Hematopoietic multipotent progenitor cell (in vitro differentiated cells): Measurements from ENCODE around the gene PLCD1. TPM values are rescaled to one million over a fixed set of nuclear protein-coding genes. Genes with fewer than 3 reads are reported as not detected.
"Not testable (repeated sequence)": the region's sequence is repeated elsewhere in the genome, so short reads cannot be mapped to it uniquely, and the experiment has no call there.

ENCODE experiments used
- DNase-seq, 3 donors: peaks; one replicate each; pipeline ENCODE4 v3.0.0-alpha.2; 2011 to 2015; ENCODE audit warnings: low read depth in 2 of 3, low spot score in 2 of 3
- total RNA-seq: library from RNA; depleted of rRNA; stranded (reverse); fragments of >200 nt; gene quantifications from one replicate; pipeline ENCODE4 v1.2.3, GENCODE V29; 2012

PLCD1 gene
- total RNA-seq, 1 donor: 12.1 TPM

DNA sequence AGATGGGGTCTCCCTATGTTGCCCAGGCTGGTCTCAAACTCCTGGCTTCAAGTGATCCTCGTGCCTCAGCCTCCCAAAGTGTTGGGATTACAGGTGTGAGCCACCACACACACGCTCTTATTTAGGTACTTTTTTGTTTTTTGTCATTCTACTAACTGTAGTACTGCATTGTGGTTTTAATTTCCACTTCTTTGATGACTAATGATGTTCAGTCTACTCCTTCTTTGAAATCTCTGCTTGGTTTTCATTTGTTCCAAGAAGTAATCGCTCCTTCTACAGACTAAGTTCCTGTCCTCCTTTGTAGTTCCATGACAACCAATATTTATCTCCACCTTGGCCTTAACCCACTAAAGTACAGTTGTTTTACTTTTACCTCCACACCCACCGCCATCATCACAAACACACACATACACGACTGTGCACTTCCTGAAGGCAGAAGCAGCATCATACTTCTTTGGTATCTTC, 9.0 kb upstream of the PLCD1 start:
- DNase-seq: peak in 1 of 3 donors; percentile 48

DNA sequence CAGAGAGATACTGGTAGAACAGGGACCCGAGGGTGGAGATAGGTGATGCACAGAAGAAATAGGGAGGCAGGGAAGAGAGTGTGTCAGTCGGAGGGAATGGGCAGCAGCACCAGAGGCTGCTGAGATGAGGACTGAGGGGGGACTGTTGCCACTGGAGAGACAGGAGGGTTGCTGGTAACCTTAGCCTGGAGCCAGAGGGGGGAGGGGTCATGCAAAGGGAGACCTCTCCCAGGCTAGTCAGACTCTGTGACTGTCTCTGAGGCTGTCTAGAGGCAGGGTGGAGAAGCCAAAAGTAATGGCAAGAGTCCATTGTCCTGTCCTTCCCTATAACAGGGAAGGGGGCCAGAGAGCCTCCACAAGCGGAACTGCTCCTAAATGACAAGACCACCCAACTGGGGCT, 7.5 kb upstream of the PLCD1 start:
- DNase-seq: no peak

DNA sequence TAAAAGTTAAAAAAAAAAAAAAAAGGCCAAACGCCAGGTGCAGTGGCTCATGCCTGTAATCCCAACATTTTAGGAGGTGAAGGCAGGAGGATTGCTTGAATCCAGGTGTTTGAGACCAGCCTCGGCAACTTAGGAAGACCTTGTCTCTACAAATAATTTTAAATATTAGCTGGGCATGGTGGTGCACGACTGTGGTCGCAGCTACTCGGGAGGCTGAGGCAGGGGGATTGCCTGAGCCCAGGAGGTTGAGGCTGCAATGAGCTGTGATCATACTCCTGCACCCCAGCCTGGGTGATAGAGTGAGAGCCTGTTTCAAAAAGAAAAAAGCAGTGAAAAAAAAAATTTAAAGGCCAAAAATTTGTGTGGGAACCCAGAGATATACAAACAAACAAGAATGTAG, 6.8 kb upstream of the PLCD1 start:
- DNase-seq: no peak

DNA sequence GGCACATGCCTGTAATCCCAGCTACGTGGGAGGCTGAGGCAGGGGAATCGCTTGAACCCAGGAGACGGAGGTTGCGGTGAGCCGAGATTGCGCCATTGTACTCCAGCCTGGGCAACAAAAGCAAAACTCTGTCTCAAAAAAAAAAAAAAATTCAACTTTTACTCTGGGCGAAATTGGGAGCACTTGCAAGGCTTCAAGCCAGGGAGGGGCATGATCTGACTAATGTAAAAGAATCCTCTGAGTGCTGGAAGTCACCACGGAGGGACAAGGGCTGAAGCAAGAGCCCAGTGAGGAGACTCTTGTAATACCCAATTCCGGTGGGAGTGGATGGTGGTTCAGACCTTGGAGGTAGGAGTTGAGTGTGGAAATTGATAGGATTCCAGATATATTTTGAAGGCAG, 4.9 kb upstream of the PLCD1 start:
- DNase-seq: not testable (repeated sequence)

DNA sequence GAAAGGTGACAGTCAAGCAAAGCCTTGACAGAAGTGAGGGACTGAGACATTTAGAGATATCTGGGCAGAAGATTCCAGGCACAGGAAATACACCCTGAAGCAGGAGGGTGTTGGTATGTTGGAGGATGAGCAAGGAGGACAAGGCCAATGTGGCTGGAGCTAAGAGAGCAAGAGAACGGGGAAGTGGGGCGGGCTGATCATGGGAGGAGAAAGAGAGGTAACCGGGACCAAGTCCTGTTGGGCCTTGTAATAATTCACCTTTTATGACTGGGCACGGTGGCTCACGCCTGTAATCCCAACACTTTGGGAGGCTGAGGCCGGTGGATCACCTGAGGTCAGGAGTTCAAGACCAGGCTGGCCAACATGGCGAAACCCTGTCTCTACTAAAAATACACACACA, 4.1 kb upstream of the PLCD1 start:
- DNase-seq: not testable (repeated sequence)

DNA sequence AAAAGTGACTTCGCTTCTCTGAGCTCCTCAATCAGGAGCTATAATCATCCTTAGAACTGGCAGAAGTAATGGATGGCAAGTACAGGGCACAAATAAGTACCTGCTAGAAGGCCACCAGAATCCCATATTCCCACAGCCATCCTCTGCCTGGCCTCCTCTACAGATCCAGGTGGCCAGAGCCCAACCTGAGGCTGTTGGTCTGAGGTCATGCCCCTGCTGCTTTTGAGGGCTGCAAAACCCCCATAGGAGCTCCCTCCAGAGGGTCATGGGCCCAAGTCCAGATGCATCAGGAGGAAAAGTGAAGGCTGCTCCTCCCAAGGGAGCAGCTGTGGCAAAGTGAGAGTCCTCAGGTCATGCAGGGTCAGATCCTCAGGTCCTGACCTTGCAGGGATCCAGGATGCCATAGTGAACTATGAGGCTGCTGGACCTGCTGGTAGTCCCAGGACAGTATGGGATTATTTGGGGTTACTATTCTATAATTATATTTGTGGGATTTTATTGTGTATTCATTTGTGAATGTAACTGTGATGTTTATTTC, 3.0 kb upstream of the PLCD1 start:
- no peak for DNase-seq

DNA sequence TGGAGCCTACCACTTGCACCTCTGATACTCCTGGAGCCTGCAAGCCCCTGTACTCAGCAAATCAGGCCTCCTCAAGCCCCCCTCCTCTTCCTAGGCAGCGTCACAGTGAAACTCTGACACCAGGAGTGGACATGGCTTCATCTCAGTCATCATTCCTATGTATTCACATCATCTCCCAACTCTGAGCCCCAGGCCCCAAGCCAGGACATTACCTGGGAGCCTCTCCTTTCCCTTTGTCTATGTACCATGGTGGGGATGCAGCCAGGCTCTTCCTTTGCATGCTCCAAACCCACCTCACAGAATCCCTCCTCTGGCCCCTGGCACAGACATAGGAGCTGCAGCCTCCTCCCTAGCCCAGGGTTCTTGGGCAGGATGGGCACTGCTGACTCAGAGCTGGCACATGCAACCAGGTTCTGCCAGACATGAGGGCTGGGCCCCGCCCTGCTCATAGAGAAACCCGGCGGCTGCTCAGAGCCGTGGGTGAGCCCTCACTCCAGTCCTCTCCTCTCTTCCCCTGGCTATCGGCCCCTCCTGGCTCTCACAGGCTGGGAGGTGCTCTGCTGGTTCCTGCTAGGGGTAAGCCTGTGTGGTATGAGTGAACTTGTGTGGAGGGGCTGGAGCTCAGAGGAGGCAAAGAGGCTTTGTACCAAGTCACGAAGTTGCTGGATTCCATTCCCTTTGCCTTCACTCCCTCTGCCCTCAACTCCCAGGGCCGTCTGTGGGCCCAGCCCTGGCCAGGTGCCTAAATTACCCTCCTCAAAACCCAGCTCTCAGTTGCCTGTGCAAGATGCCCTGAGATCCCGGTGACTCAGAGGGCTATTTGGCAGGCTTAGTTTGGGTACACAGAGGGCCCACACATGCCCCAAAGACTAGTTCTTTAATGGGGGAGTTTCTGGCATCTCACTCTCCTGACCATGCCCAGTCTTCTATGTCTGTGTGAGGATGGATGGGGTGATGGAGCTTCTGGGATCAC, 1.9 kb upstream of the PLCD1 start:
- DNase-seq: peak in 2 of 3 donors; percentile 40 to 43

DNA sequence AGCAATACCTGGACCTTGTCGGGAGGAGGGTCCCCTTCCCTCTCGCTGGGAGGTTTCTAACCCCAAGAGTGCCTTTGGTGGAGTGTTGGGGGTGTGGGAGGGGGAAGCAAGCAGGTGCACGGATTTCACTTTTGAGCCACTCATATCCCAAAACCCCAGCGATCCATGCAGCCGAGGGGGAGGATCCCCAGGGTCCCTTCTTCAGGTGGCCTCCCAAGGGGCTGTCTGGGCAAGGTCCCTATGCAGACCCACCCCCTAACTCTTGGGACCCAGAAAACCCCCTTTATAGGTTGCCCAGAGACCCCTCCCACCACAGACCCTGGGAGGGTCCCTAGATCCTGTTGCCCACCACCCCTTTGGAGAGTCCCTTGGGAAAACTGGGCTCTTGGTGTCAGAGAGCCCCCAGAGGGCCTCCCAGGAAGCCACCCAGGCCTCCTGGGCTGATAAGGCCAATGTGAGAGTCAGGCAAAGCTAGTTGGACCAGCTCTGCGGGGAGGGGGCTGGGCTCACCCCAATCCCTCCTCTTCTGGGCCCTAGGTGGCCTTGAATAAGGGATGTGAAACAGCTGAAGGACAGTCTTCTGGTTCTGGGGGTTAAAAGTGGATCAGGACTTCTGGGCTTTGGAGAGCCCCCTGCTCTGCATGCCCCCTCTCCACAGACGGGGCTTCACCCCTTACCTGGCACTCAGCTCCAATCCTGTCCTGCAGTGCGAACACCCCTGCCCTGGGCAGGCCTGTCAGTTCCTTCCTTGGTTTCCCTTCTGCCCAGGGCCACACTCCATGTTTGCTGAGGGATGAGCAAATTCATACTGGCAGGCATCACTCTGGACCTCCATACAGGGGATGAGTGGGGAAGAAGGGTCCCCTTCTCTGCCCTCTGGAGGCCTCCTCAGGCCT, 932 bp upstream of the PLCD1 start:
- no peak for DNase-seq

DNA sequence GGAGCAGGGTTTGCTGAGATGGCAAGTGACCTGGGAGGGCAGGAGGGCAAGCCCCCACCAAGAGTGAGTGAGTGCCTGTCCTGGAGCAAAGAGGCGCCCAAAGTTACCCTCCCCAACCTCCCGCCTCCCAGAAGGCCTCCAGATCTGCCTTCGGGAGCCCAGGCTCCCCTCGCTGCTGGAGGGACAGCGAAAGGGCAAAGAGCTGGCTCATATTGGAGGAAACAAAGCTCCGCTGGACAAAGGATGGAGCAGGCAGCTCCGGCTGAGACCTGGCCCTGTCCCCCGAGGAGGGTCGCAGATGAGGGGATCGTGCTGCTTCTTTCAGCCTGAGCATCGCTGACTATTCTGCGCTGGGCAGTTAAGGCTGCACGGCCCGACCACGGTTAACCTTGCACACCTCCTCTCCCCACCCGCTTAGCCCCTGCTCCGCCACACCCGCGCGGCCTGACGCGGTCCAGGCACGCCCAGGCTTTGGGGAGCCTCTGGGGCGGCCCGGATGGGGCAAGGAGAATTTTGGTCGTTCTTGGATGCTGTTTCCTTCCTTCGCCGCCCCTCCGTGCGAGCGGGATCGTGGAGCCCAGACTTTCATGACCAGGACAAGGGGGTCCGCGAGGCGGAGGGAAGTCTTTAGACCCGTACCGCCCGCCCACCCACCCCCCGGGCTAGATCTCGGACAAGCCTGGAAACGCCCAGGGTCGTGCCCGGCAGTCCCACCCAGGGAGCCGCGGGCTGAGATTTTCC, 651 bp downstream of the PLCD1 start:
- DNase-seq: no peak

DNA sequence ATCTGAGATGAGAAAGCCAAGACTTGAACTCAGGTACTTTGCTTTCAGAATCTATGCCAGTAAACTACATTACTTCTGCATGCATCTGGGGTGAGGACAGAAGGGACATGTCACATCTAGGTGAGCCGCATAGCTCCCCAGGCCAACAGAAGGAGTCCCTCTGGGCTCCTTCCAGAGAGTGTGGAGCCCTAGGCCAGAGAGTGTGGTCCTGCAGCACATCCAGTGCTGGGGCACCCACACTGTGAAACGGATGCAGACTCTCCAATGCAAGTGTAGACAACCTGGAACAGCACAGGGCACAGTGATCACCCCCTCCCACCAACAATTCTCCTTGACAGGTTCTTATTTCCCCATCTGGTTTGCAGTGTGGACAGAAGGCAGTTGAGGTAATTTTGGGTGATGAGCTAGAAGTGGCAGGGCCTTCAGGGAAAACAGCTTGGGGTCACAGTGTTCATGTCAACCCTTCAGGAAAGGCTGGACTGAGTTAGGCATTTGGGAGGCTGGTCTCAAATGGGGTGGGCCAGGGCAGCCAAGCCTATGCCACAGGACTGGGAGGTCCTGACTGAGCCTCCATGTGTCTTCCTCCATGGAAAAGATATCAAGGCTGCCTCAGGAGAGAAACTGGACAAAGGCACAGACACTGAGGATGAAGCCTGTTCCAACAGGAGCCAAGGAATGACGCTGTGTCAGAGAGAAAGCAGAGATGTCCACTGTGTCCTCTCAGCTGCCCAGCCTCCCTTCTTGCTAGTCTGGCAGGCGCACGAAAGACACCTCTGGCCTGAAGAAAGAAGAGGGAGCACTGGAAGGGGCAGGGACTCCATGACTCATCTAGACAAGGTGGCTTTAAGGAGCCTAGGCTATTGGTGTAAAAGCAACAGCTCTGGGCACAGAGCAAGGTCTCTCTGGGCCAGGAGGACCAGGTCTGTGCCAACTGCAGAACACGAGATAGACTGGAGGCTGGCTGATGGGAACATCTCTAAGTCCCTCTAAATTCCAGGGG, 1.7 kb downstream of the PLCD1 start:
- DNase-seq: no peak

DNA sequence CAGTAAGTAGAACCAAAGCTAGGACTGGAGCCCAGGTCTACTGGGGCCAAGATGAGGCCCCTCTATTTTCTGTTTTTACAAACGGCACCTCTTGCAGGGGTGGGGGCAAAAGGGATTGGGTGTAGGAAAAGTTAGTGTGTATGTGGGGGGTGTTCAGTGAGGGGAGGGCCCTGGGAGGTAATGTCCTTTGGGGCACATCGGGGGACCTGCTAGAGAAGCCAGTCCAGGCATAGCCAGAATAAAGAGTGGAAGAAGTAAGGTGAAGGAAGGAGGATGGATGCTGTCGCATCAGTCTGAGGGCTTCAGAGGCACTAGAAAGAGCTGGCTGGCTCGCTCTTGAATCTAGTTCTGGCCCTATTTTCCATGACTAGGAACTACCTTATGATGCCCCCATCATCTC, 2.6 kb downstream of the PLCD1 start:
- DNase-seq: no peak

DNA sequence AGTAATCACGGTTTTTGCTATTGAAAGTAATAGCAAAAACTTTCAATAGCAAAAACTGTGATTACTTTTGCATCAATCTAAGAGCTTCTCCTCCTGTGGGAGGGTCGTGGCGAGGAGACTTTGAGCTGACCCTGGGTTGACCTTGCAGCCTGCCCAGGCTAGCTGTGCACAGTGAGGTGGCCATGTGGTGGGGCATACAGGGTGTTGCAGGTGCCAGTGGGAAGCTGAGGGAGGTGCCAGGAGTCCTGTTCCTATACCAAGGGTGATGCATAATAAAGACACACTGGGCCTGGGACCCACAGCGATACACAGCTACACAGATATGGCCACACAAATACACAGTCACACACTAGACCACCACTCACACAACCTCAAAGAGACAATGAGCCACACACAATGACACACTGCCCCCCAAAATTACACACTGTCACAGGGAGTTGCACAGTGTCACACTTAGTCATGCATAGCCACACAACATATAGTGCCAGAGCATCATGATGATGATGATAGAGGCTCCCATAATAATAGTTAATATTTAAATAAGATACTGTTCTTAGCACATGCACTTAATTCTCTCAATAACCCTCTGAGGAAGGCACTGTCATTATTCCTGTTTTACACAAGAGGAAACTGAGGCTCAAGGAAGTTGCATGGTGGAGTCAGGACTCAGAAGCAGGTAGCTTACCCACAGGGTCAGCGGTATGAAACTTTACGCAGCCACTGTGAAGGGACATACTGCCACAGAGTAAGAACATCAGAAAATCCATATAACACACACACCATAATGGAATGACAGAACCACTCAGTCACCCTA, 6.3 kb downstream of the PLCD1 start:
- DNase-seq: no peak

DNA sequence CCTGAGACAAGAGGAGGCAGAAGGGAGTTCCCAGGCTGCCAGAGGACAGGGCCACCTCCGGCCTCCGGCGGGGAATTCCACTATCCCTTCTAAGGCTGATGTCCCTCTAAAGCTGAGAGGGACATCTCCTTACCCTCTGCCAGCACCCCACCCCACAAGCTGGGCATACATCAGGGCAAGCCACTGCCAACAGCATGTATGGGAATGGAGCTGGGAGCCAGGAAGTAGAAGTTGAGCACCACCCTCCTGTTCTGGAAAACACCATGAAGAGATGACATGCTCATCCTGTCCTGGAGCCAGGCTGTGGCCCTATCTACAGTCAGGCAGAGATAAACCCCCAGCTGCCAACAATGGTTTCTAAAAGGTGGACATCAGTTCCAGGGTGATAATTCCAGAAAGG, 7.1 kb downstream of the PLCD1 start:
- no peak for DNase-seq

DNA sequence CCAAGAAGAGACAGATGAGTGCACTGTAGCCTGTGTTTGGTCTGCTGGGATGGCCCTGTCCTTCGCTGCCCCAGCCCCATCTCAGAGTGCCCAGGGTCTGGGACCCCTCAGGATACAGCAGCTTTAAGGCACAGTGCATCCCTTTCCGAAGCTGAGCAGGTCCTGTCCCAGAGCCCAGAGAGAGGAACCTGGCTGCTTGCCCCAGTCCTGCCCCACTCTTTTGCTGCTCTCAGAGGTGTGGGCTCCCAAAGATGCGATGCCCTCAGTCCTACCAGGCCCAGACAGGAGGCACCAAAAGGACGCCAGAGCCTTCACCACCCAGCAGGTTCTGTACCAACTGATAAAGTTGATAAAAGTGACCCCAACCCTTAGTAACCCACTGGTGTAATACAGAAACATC, 8.2 kb downstream of the PLCD1 start:
- no peak for DNase-seq

DNA sequence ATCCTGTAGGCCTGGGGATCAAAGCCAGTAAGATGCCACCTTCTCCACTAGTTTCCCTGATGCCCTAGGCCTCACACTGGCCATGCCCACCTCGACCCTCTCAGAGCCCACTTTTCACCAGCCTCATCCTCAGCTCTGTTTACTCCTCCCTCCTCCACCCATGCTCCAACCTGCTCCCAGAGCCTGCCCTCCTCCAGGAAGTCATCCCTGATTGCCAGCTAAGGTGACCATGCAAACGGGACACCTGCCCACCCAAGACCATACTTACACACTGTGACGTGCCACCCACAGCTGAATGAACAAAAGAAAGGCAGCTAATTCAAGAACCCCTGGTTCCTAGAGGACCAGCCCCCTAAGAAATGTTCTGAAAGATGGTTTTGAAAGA, 9.1 kb downstream of the PLCD1 start:
- DNase-seq: no peak

DNA sequence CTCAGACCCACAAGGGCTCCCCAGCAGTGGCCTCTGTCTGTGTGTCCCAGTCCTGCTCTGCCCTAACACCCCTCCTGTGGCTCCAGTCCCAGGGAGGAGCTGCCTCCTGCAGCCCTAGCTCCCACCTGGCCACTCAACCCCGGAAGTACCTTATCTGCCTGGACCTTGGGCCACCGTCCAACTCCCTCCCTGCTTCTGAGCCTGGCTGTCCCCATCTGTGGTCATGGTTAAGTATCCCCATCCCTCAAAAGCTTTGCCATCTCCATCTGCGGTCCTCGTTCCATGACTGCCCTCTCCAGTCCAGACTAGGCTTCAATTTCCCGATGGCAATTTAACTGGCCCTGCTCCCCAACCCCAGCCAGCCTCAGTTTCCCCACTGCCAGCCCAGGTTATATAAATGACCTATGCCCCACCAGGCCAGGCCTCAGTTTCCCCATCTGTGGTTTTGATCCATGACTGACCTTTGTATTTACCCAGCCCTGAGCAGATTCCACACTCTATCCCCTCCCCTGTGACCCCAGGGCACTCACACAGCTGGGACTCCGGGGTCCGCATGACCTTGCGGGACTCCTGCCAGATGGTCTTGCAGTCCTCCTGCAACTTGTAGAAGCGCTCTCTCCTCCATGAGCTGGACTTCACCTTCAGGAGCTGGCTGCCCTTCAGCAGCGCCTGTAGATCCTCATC, 9.6 kb downstream of the PLCD1 start:
- no peak for DNase-seq

DNA sequence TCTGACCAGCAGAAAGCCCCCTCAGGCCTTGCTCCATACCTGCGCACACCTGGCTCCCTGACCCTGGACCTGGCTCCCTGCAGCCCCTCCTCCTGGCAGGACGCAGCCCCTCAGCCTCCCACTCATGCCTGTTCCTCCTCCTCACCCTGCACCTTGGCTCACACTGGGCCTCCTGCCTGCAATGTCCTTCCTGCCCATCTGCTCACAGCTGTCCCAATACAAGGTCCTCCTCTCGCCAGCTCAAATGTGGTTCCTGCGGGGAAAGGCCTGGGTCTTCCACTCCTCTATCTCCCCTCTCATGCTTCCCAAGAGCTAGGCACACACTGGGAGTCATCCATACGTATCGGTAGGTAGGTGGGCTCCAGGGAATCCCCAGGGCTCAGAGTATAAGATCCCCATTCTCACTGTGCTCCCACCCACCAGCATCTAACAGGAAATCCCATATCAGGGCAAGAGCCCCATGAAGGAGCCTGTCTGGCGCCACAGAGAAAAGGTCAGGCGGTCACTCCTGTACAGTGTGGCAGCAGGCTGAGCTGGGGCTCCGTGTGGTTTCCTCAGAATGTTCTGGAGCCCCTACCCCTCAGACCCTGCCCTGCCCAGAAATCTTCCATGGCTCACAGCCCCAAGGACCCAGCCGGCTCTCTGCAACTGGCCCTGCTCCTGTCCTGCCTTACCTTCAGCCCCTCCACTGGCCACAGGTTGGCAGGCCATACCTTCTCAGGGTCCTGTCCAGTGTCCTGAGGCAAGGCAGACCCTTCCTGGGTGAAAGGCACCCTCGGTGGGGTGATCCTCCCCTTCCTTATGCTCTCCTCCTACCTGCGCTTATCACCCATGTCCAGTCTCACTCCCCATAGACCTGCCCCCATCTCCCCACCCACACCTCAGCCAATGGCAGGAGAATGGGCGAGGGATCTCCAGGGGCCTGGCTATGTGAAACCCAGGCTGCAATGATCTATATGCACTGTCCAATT, 10.9 kb downstream of the PLCD1 start:
- no peak for DNase-seq
